Measurements from ENCODE around the gene FAM25A.

GRCh38 chr10:87038786-87039185, 18.7 kb downstream of the FAM25A start:
- TF ChIP-seq CTCF (IDR thresholded peaks at IDR 0.05; ENCODE audit: low read depth, low read length) (no peak), POLR2A (IDR thresholded peaks at IDR 0.05; ENCODE audit: extremely low read depth, insufficient read length) (no peak), MYC (IDR thresholded peaks at IDR 0.05; ENCODE audit: low read depth, low read length) (no peak)
